ENCODE measurements around the gene ZC3H12A. TPM values are rescaled to one million over a fixed set of nuclear protein-coding genes. Genes with fewer than 3 reads are reported as not detected.

ZC3H12A gene
- total RNA-seq, 1 donor from 2014 or later = 3.0 TPM

DNA sequence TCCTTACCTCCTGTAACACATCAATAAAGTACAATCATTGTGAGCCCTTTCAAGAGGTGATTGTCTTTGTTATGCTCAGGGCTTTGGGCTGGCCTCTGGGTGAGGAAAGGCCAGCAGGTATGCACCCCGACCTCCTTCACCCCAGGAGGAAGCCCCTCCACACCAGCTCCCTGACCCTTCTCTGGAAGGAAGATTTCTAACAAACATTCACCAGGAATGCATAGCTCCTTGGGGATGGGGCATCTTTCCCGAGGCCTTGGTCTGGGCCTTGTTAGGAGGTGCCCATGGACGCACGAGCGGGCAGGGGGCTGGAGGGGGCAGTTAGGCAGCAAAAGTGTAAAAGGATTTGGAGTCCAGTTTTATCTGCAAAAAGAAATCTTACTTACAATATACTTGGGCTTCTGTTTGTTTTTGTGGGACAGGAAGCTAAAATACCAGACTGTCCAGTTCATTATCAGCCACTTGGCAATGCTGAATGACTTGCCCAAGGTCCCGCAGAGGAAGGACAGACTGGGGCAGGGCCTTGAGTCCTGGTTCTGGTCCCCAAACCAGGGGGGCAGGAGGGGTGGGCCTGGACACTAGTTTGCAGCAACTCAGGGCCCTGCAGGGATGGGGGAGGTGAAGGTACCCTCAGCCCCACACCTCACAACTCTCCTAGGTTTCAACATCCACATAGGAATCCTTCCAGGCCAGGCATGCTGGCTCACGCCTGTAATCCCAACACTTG, 10.1 kb downstream of the ZC3H12A start:
- no peaks in the 10 kb centered on the region for H3K27me3 Mint-ChIP-seq
- H3K27ac Mint-ChIP-seq = peak overlapping the region; percentile 62
- no peak for DNase-seq (ENCODE audit: low spot score, unreplicated experiment)
- peaks cover 4% of the 10 kb centered on the region for H3K36me3 Mint-ChIP-seq (ENCODE audit: insufficient read depth)
- H3K4me3 Mint-ChIP-seq (ENCODE audit: low read depth) = no peak overlapping the region
- H3K4me1 Mint-ChIP-seq (ENCODE audit: low read depth) = no peaks in the 10 kb centered on the region
- no peaks in the 10 kb centered on the region for H3K9me3 Mint-ChIP-seq (ENCODE audit: low read depth)
- TF ChIP-seq, protein P1, sequence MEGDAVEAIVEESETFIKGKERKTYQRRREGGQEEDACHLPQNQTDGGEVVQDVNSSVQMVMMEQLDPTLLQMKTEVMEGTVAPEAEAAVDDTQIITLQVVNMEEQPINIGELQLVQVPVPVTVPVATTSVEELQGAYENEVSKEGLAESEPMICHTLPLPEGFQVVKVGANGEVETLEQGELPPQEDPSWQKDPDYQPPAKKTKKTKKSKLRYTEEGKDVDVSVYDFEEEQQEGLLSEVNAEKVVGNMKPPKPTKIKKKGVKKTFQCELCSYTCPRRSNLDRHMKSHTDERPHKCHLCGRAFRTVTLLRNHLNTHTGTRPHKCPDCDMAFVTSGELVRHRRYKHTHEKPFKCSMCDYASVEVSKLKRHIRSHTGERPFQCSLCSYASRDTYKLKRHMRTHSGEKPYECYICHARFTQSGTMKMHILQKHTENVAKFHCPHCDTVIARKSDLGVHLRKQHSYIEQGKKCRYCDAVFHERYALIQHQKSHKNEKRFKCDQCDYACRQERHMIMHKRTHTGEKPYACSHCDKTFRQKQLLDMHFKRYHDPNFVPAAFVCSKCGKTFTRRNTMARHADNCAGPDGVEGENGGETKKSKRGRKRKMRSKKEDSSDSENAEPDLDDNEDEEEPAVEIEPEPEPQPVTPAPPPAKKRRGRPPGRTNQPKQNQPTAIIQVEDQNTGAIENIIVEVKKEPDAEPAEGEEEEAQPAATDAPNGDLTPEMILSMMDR (IDR thresholded peaks at IDR 0.05; ENCODE audit: unreplicated experiment) = no peak

DNA sequence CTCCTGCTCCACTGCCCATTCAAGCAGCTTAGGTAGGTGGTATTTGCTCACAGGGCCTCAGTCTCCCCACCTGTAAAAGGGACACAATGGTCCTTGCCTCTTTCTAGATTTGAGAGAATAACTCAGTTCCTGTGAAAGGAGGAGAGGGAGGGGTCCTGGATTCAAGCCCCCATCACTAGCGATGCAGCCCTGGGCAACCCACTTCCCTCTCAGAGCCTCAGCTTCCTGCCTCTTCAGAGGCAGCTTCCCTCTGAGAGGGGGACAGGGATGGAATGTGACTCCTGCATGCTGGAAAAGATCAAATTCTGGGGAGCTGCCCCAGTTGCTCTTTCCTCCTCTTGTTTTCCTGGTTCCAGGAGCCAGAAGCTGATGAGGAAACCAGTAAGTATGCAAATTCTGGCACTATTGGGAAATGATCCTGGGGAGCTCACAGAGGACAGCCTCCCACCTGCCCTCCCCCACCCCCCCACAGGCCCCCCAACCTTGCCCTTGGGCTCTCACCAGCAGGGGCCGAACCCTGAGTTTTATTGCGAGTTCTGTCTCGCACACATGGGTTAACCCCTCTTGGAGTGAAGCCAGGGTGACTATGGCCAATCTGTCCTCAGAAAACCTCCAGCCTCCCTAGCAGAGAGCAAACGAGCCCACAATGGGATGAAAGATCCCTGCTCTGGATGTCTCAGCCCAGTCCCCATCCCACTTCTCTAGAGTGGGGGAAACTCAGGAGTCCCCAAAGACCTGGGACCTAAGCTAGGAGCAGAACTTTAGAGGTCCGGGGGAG, 11.7 kb downstream of the ZC3H12A start:
- Mint-ChIP-seq H3K36me3 (ENCODE audit: insufficient read depth) (peaks cover 6% of the 10 kb centered on the region), H3K4me1 (ENCODE audit: low read depth) (no peaks in the 10 kb centered on the region), H3K4me3 (ENCODE audit: low read depth) (no peak overlapping the region), H3K27me3 (no peaks in the 10 kb centered on the region), H3K9me3 (ENCODE audit: low read depth) (no peaks in the 10 kb centered on the region), H3K27ac (no peak overlapping the region)
- TF ChIP-seq, protein P1 (IDR thresholded peaks at IDR 0.05; ENCODE audit: unreplicated experiment) = no peak
- DNase-seq (ENCODE audit: low spot score, unreplicated experiment) = no peak

DNA sequence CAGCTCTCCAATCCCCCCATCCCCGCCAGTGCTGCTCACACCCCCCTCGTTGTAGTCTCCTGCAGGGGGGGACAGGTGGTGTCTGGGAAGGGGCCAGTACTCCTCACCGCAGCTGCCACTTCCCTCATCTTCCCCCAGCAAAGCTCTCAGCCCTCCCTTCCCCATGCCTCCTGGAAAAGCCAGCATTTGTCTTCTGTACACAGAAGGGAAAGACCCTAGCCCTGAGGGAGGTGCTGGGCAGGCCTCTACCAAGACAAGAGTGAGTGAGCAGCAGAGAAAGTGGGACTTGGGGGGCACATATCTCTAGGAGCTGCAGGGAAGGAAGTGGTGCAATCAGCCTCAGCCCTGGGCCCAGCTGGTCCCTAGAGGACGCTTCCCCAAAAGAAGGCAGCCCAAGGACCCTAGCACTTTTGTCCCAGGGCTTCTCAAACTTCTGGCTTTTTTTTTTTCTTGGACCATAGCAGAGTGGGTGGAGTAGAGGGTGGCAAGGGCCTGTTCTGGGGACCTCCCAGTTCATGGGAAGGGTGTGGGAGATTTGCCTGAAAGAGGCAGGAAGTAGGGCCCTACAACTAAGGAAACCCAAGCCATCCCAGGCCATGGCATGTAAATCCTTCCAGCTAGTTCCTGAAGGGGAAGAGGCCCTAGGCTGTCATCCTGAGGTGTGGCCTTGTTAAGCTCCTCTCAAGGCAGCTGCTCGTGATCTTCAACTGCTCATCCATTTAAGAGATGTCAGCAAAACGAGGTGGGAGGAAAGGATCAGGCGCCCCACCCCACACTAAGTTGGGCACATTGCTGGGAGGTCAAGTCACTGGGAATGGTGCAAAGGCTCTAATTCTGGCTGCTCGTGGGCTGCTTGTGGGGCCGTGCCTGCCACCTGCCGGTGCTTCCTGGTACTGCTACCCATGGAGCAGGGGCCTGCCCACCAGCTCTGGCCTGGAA, 12.6 kb downstream of the ZC3H12A start:
- TF ChIP-seq, protein P1 (IDR thresholded peaks at IDR 0.05; ENCODE audit: unreplicated experiment) = peak; percentile 93
- Mint-ChIP-seq H3K27ac (peak overlapping the region; percentile 3), H3K4me3 (ENCODE audit: low read depth) (no peak overlapping the region), H3K4me1 (ENCODE audit: low read depth) (no peaks in the 10 kb centered on the region), H3K27me3 (no peaks in the 10 kb centered on the region), H3K36me3 (ENCODE audit: insufficient read depth) (peaks cover 4% of the 10 kb centered on the region), H3K9me3 (ENCODE audit: low read depth) (no peaks in the 10 kb centered on the region)
- DNase-seq (ENCODE audit: low spot score, unreplicated experiment) = peak; percentile 74

DNA sequence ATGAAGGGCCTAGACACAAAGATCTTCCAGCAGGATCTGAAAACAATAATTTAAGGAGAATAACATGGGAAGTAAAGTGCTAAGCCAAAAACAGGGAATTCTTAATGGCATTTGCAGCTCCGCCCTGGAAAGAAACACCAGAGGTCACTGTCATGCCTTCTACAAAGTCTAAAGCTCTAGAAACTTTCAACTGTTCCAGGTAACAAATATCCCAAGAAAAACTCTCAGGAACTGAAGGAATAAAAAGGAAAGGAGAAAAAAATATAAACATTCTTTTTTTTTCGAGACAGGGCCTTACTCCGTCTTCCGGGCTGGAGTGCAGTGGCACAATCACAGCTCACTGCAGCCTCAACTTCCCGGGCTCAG, 13.2 kb downstream of the ZC3H12A start:
- no peaks in the 10 kb centered on the region for H3K9me3 Mint-ChIP-seq (ENCODE audit: low read depth)
- peaks cover 4% of the 10 kb centered on the region for H3K36me3 Mint-ChIP-seq (ENCODE audit: insufficient read depth)
- TF ChIP-seq, protein P1 (IDR thresholded peaks at IDR 0.05; ENCODE audit: unreplicated experiment) = no peak
- no peak for DNase-seq (ENCODE audit: low spot score, unreplicated experiment)
- H3K27me3 Mint-ChIP-seq = no peaks in the 10 kb centered on the region
- peak overlapping the region; percentile 3 for H3K27ac Mint-ChIP-seq
- no peak overlapping the region for H3K4me3 Mint-ChIP-seq (ENCODE audit: low read depth)
- no peaks in the 10 kb centered on the region for H3K4me1 Mint-ChIP-seq (ENCODE audit: low read depth)
